OCI-LY1 (cell line): ENCODE results near the gene PRUNE2.

Experiments
- H2AFZ ChIP-seq: fragments of 200-600 bp; sonication (generic), shearing (Covaris generic); 2 replicates; pipeline ENCODE4 v1.6.0; 2014; ENCODE audit warnings: antibody characterized with exemption, mild to moderate bottlenecking, low read length
- H3F3A ChIP-seq: fragments of 200-600 bp; sonication (generic), shearing (Covaris generic); 2 replicates; pipeline ENCODE4 v1.6.0; 2014; ENCODE audit warnings: mild to moderate bottlenecking, antibody characterized with exemption, low read length, moderate library complexity; ENCODE audit not compliant: insufficient read depth
- H3K27ac ChIP-seq: fragments of 200-600 bp; sonication (generic); 2 replicates; pipeline ENCODE4 v1.5.1; 2014; ENCODE audit warnings: low read length, mixed run types, mild to moderate bottlenecking, low read depth; ENCODE audit not compliant: poor library complexity, severe bottlenecking
- H3K27me3 ChIP-seq: fragments of 200-600 bp; sonication (generic); 2 replicates; pipeline ENCODE4 v1.6.0; 2014; ENCODE audit warnings: antibody characterized with exemption, mild to moderate bottlenecking, low read length, moderate library complexity; ENCODE audit not compliant: insufficient read depth
- H3K36me3 ChIP-seq: fragments of 200-600 bp; sonication (generic); 2 replicates; pipeline ENCODE4 v1.6.1; 2014; ENCODE audit warnings: mild to moderate bottlenecking, antibody characterized with exemption, low read length, moderate library complexity, mixed read lengths; ENCODE audit not compliant: insufficient read depth
- H3K4me1 ChIP-seq: fragments of 200-600 bp; sonication (generic); 2 replicates; pipeline ENCODE4 v1.5.1; 2014; ENCODE audit warnings: mild to moderate bottlenecking, low read length, moderate library complexity; ENCODE audit not compliant: insufficient read depth, severe bottlenecking
- H3K4me2 ChIP-seq: fragments of 200-600 bp; sonication (generic), shearing (Covaris generic); 2 replicates; pipeline ENCODE4 v1.6.1; 2014; ENCODE audit warnings: low read length
- H3K4me3 ChIP-seq: fragments of 200-600 bp; sonication (generic); 2 replicates; pipeline ENCODE4 v1.5.1; 2014; ENCODE audit warnings: low read length, low read depth, mild to moderate bottlenecking, mixed read lengths; ENCODE audit not compliant: poor library complexity, severe bottlenecking
- H3K79me2 ChIP-seq: fragments of 200-600 bp; shearing (Covaris generic); 2 replicates; pipeline ENCODE4 v1.6.1; 2016; ENCODE audit warnings: mixed run types, low read length, mixed read lengths; ENCODE audit not compliant: insufficient read depth
- H3K9ac ChIP-seq: fragments of 200-600 bp; sonication (generic), shearing (Covaris generic); 2 replicates; pipeline ENCODE4 v1.6.1; 2014; ENCODE audit warnings: mild to moderate bottlenecking, low read length, mixed read lengths
- H3K9me2 ChIP-seq: fragments of 200-600 bp; sonication (generic), shearing (Covaris generic); 2 replicates; pipeline ENCODE4 v1.6.1; 2014; ENCODE audit warnings: low read depth, mild to moderate bottlenecking, low read length, mixed read lengths
- H3K9me3 ChIP-seq: fragments of 200-600 bp; shearing (Covaris generic); 2 replicates; pipeline ENCODE4 v1.6.1; 2014; ENCODE audit warnings: low read length, mixed read lengths
- H4K20me1 ChIP-seq: fragments of 200-600 bp; sonication (generic), shearing (Covaris generic); 2 replicates; pipeline ENCODE4 v1.6.0; 2016; ENCODE audit warnings: mild to moderate bottlenecking, low read length; ENCODE audit not compliant: insufficient read depth
- CTCF ChIP-seq: fragments of 200-600 bp; sonication (generic), shearing (Covaris generic); IDR thresholded peaks from 2 replicates; pipeline ENCODE4 v1.5.1; 2017; ENCODE audit warnings: mild to moderate bottlenecking, antibody characterized with exemption, low read length, moderate library complexity, mixed read lengths
- EZH2 ChIP-seq: fragments of 200-600 bp; sonication (generic), shearing (Covaris generic); IDR thresholded peaks from 2 replicates; pipeline ENCODE4 v1.8.0; 2017; ENCODE audit warnings: borderline replicate concordance, mixed run types, mild to moderate bottlenecking, antibody characterized with exemption, low read length, moderate library complexity, mixed read lengths

Gene PRUNE2

GRCh38 chr9:76784881-76785280 is 121.0 kb downstream of the PRUNE2 start:
- Histone ChIP-seq H3K4me3 (no peak overlapping the region), H3K9ac (no peak overlapping the region), H3K9me2 (no peaks in the 10 kb centered on the region), H3K27me3 (no peaks in the 10 kb centered on the region), H3F3A (no peaks in the 10 kb centered on the region), H3K4me1 (no peaks in the 10 kb centered on the region), H3K27ac (no peak overlapping the region), H4K20me1 (no peaks in the 10 kb centered on the region), H3K79me2 (no peaks in the 10 kb centered on the region), H2AFZ (no peak overlapping the region), H3K9me3 (no peaks in the 10 kb centered on the region), H3K4me2 (no peak overlapping the region), H3K36me3 (no peaks in the 10 kb centered on the region)
- TF ChIP-seq EZH2 (no peak), CTCF (no peak)

GRCh38 chr9:76772686-76773445 is 133.0 kb downstream of the PRUNE2 start:
- TF ChIP-seq EZH2 (no peak), CTCF (no peak)

GRCh38 chr9:76766126-76766525 is 139.8 kb downstream of the PRUNE2 start:
- no peak overlapping the region for H3K9ac ChIP-seq
- no peak overlapping the region for H3K4me2 ChIP-seq
- no peaks in the 10 kb centered on the region for H3K79me2 ChIP-seq
- H2AFZ ChIP-seq: no peak overlapping the region
- no peaks in the 10 kb centered on the region for H3K9me2 ChIP-seq
- TF ChIP-seq EZH2: no peak
- TF ChIP-seq CTCF: no peak
- H3K27ac ChIP-seq: no peak overlapping the region
- H3K36me3 ChIP-seq: no peaks in the 10 kb centered on the region
- H3K4me3 ChIP-seq: no peak overlapping the region
- no peaks in the 10 kb centered on the region for H3F3A ChIP-seq
- no peaks in the 10 kb centered on the region for H3K4me1 ChIP-seq
- H4K20me1 ChIP-seq: no peaks in the 10 kb centered on the region
- H3K27me3 ChIP-seq: no peaks in the 10 kb centered on the region
- H3K9me3 ChIP-seq: no peaks in the 10 kb centered on the region

More at GRCh38 chr9:76772686-76773445, 133.0 kb downstream of the PRUNE2 start:
- no peak overlapping the region for H2AFZ ChIP-seq
- H3K9ac ChIP-seq: no peak overlapping the region
- H3K4me2 ChIP-seq: no peak overlapping the region
- H3K79me2 ChIP-seq: no peaks in the 10 kb centered on the region
- no peak overlapping the region for H3K27ac ChIP-seq
- no peaks in the 10 kb centered on the region for H3K9me3 ChIP-seq
- H4K20me1 ChIP-seq: no peaks in the 10 kb centered on the region
- H3K36me3 ChIP-seq: no peaks in the 10 kb centered on the region
- H3K9me2 ChIP-seq: no peaks in the 10 kb centered on the region
- H3K27me3 ChIP-seq: no peaks in the 10 kb centered on the region
- H3F3A ChIP-seq: no peaks in the 10 kb centered on the region
- H3K4me1 ChIP-seq: no peaks in the 10 kb centered on the region
- no peak overlapping the region for H3K4me3 ChIP-seq
